ENCODE results near the gene ZNF569.

The ZNF569 gene

GRCh38 chr19:37505958-37506386 is 38.7 kb upstream of the ZNF569 start:
- no peak for DNase-seq (ENCODE audit: low read depth)
- peak overlapping the region; percentile 81 for H3K4me3 ChIP-seq (ENCODE audit: control insufficient read depth, low read depth, low read length)
- TF ChIP-seq CTCF (conservative IDR thresholded peaks at IDR 0.05; ENCODE audit: control insufficient read depth, insufficient read depth, low read depth, low read length), result no peak

GRCh38 chr19:37492213-37492612 is 25.0 kb upstream of the ZNF569 start:
- TF ChIP-seq CTCF (conservative IDR thresholded peaks at IDR 0.05; ENCODE audit: control insufficient read depth, insufficient read depth, low read depth, low read length), result no peak
- H3K4me3 ChIP-seq (ENCODE audit: control insufficient read depth, low read depth, low read length), result no peak overlapping the region
- DNase-seq (ENCODE audit: low read depth), result no peak

- no peak for DNase-seq (ENCODE audit: low read depth)
- TF ChIP-seq CTCF (conservative IDR thresholded peaks at IDR 0.05; ENCODE audit: control insufficient read depth, insufficient read depth, low read depth, low read length), result no peak
- H3K4me3 ChIP-seq (ENCODE audit: control insufficient read depth, low read depth, low read length), result no peak overlapping the region
These were observed 17.3 kb upstream of the ZNF569 start for GRCh38 chr19:37484406-37485168.

GRCh38 chr19:37472165-37472564 is 4.9 kb upstream of the ZNF569 start:
- TF ChIP-seq CTCF (conservative IDR thresholded peaks at IDR 0.05; ENCODE audit: control insufficient read depth, insufficient read depth, low read depth, low read length), result no peak

GRCh38 chr19:37470216-37470615 is 3.0 kb upstream of the ZNF569 start:
- peak overlapping the region; percentile 95 for H3K4me3 ChIP-seq (ENCODE audit: control insufficient read depth, low read depth, low read length)
- no peak for DNase-seq (ENCODE audit: low read depth)
- TF ChIP-seq CTCF (conservative IDR thresholded peaks at IDR 0.05; ENCODE audit: control insufficient read depth, insufficient read depth, low read depth, low read length), result no peak

More at GRCh38 chr19:37472165-37472564, 4.9 kb upstream of the ZNF569 start:
- no peak overlapping the region for H3K4me3 ChIP-seq (ENCODE audit: control insufficient read depth, low read depth, low read length)
- no peak for DNase-seq (ENCODE audit: low read depth)

- no peak for TF ChIP-seq CTCF (conservative IDR thresholded peaks at IDR 0.05; ENCODE audit: control insufficient read depth, insufficient read depth, low read depth, low read length)
- H3K4me3 ChIP-seq (ENCODE audit: control insufficient read depth, low read depth, low read length), result peak within 1 kb of the TSS; percentile 95
- DNase-seq (ENCODE audit: low read depth), result peak; percentile 84
These were observed 1.9 kb upstream of the ZNF569 start, which contains the start of gene ZNF570 for GRCh38 chr19:37468961-37469777. Gene ZNF570, plus strand, starts transcription at chr19:37469356. Its CDS starts 999 bp downstream, at chr19:37470355.
